MM.1S (cell line): ENCODE data around the gene TBKBP1.

ENCODE experiments used
- DNase-seq: peaks from one replicate; pipeline ENCODE4 v3.0.0-alpha.2; 2015
- H2AFZ ChIP-seq: fragments of 300-600 bp; sonication (generic); 2 replicates; pipeline ENCODE4 v1.6.0; 2016; ENCODE audit warnings: antibody characterized with exemption, low read length
- H3F3A ChIP-seq: fragments of 300-600 bp; sonication (generic); 2 replicates; pipeline ENCODE4 v1.6.1; 2016; ENCODE audit warnings: mild to moderate bottlenecking, antibody characterized with exemption, low read length, moderate library complexity, mixed read lengths; ENCODE audit not compliant: insufficient read depth
- H3K27ac ChIP-seq: fragments of 300-600 bp; sonication (generic); 2 replicates; pipeline ENCODE4 v1.5.1; 2016; ENCODE audit warnings: mild to moderate bottlenecking, low read length
- H3K27me3 ChIP-seq: fragments of 300-600 bp; sonication (generic); replicated peaks from 2 replicates; pipeline ENCODE4 v1.6.0; 2016; ENCODE audit warnings: low read length; ENCODE audit not compliant: insufficient read depth
- H3K36me3 ChIP-seq: fragments of 300-600 bp; sonication (generic); replicated peaks from 2 replicates; pipeline ENCODE4 v1.6.1; 2016; ENCODE audit warnings: mild to moderate bottlenecking, low read length, mixed read lengths; ENCODE audit not compliant: insufficient read depth
- H3K4me1 ChIP-seq: fragments of 300-600 bp; sonication (generic); 2 replicates; pipeline ENCODE4 v1.6.1; 2016; ENCODE audit warnings: low read length, mixed read lengths
- H3K4me2 ChIP-seq: fragments of 300-600 bp; sonication (generic); 2 replicates; pipeline ENCODE4 v1.6.0; 2016; ENCODE audit warnings: low read depth, low read length
- H3K4me3 ChIP-seq: fragments of 300-600 bp; sonication (generic); 2 replicates; pipeline ENCODE4 v1.5.1; 2016; ENCODE audit warnings: low read length, mixed read lengths
- H3K79me2 ChIP-seq: fragments of 300-600 bp; sonication (generic); 2 replicates; pipeline ENCODE4 v1.6.1; 2016; ENCODE audit warnings: mixed run types, low read length, mixed read lengths
- H3K9ac ChIP-seq: fragments of 300-600 bp; sonication (generic); 2 replicates; pipeline ENCODE4 v1.6.1; 2016; ENCODE audit warnings: low read length, mixed read lengths
- H3K9me2 ChIP-seq: fragments of 300-600 bp; sonication (generic); replicated peaks from 2 replicates; pipeline ENCODE4 v1.6.1; 2016; ENCODE audit warnings: mild to moderate bottlenecking, low read length, mixed read lengths; ENCODE audit not compliant: insufficient read depth
- H3K9me3 ChIP-seq: fragments of 300-600 bp; sonication (generic); replicated peaks from 2 replicates; pipeline ENCODE4 v1.6.1; 2016; ENCODE audit warnings: mild to moderate bottlenecking, low read length, mixed read lengths; ENCODE audit not compliant: insufficient read depth
- H4K20me1 ChIP-seq: fragments of 300-600 bp; sonication (generic); 2 replicates; pipeline ENCODE4 v1.6.1; 2016; ENCODE audit warnings: mild to moderate bottlenecking, low read length, moderate library complexity, mixed read lengths; ENCODE audit not compliant: insufficient read depth
- CTCF ChIP-seq: fragments of 300-600 bp; sonication (generic); IDR thresholded peaks from 2 replicates; pipeline ENCODE4 v1.5.1; 2016; ENCODE audit warnings: antibody characterized with exemption, low read length, mixed read lengths
- EZH2 ChIP-seq: fragments of 300-600 bp; sonication (generic); optimal IDR thresholded peaks from 2 replicates; pipeline ENCODE3; 2017; ENCODE audit warnings: low read depth, mild to moderate bottlenecking, antibody characterized with exemption, low read length, mixed read lengths
- EZH2phosphoT487 ChIP-seq: fragments of 300-600 bp; sonication (generic); IDR thresholded peaks from 2 replicates; pipeline ENCODE4 v1.6.1; 2018; ENCODE audit warnings: antibody characterized with exemption, low read length

Gene TBKBP1

GRCh38 chr17:47735139-47735464, 41.1 kb downstream of the TBKBP1 start:
- Histone ChIP-seq H3K27me3 (peaks cover 35% of the 10 kb centered on the region), H3K27ac (no peak overlapping the region), H3F3A (no peaks in the 10 kb centered on the region), H3K4me2 (no peak overlapping the region), H3K4me3 (no peak overlapping the region), H2AFZ (no peak overlapping the region), H3K9ac (no peak overlapping the region), H3K79me2 (no peaks in the 10 kb centered on the region), H4K20me1 (no peaks in the 10 kb centered on the region), H3K4me1 (no peaks in the 10 kb centered on the region), H3K36me3 (no peaks in the 10 kb centered on the region), H3K9me3 (no peaks in the 10 kb centered on the region), H3K9me2 (no peaks in the 10 kb centered on the region)
- no peak for DNase-seq
- TF ChIP-seq CTCF (no peak), EZH2phosphoT487 (no peak), EZH2 (no peak)

- Histone ChIP-seq H3K27ac (no peak overlapping the region), H2AFZ (no peak overlapping the region), H3K9me2 (no peaks in the 10 kb centered on the region), H3K79me2 (no peaks in the 10 kb centered on the region), H3K4me1 (no peaks in the 10 kb centered on the region), H3F3A (no peaks in the 10 kb centered on the region), H3K4me3 (no peak overlapping the region), H3K27me3 (peaks cover 31% of the 10 kb centered on the region), H3K4me2 (no peak overlapping the region), H3K9ac (no peak overlapping the region), H4K20me1 (no peaks in the 10 kb centered on the region), H3K36me3 (no peaks in the 10 kb centered on the region), H3K9me3 (no peaks in the 10 kb centered on the region)
- no peak for DNase-seq
- TF ChIP-seq CTCF (no peak), EZH2 (no peak), EZH2phosphoT487 (no peak)
Measured at GRCh38 chr17:47735536-47736011, 41.6 kb downstream of the TBKBP1 start.

DNA sequence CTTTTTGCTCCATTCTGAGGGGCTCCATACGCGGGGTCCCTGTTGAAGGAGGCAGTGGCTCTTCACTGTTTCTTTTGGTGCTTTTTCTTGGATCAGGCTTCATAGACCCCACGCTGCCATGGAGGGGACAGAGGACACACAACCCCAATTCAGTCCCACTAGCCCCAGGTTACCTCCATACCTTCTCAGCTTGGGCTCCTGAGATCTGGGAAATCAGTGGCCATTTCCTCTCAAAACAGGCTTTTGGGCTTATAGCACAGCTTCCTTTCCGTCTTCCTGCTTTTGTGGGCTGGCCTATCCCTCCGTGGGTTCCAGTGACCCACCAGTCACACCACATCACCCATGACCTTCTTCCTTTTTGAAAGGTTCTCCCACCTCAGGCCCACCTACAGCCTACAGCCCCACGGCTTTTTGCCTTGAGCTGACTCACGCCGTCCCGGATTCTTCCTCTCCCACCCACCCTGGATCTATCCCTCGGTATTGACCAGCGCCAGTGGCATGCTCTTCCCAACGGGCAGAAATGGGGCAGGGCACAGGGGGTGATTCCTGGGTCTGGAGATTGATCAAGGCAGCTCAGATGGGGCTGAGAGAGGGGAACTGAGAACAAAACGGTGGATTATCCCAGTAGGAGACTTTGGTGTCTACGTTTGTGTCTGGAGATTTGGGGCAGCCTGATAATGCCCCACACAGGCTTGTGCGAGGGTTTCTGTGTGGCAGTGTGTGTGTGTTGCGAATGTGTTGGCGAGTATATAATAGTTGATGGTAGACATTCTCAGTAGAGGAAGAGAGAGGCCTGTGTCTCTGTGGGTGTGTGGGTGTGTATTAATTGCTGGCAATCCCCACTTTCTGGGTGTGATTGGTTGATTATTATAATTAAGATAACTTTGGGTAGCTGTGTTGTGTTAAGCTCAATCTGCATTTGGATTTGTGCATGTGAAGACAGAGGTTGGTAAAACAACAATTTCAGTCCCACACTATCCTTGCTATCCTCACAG, 42.8 kb downstream of the TBKBP1 start:
- Histone ChIP-seq H2AFZ (no peak overlapping the region), H3K36me3 (no peaks in the 10 kb centered on the region), H3K4me3 (no peak overlapping the region), H3K4me2 (no peak overlapping the region), H3K9me3 (no peaks in the 10 kb centered on the region), H3K4me1 (no peaks in the 10 kb centered on the region), H3K9ac (no peak overlapping the region), H3K79me2 (no peaks in the 10 kb centered on the region), H3K27ac (no peak overlapping the region), H3K27me3 (peaks cover 19% of the 10 kb centered on the region), H3F3A (no peaks in the 10 kb centered on the region), H4K20me1 (no peaks in the 10 kb centered on the region), H3K9me2 (no peaks in the 10 kb centered on the region)
- DNase-seq = no peak
- TF ChIP-seq CTCF = no peak
- TF ChIP-seq EZH2phosphoT487 = no peak
- TF ChIP-seq EZH2 = no peak
